DMS153 treated with DMSO at 0.1 percent for 48 hours (cell line): ENCODE measurements around the gene PPM1M.

Source experiments
- DNase-seq: peaks from one replicate; lab custom pipeline; 2025; ENCODE audit not compliant: unreplicated experiment; lab: John Stamatoyannopoulos, UW

The PPM1M gene

GRCh38 chr3:52230461-52230860 lies 15.1 kb upstream of the PPM1M start:
- DNase-seq: no peak

GRCh38 chr3:52230889-52231499 lies 14.6 kb upstream of the PPM1M start:
- no peak for DNase-seq

- no peak for DNase-seq
Measured at GRCh38 chr3:52231502-52232278, 13.9 kb upstream of the PPM1M start.

- no peak for DNase-seq
Measured at GRCh38 chr3:52232279-52233107, 13.1 kb upstream of the PPM1M start.

DNA sequence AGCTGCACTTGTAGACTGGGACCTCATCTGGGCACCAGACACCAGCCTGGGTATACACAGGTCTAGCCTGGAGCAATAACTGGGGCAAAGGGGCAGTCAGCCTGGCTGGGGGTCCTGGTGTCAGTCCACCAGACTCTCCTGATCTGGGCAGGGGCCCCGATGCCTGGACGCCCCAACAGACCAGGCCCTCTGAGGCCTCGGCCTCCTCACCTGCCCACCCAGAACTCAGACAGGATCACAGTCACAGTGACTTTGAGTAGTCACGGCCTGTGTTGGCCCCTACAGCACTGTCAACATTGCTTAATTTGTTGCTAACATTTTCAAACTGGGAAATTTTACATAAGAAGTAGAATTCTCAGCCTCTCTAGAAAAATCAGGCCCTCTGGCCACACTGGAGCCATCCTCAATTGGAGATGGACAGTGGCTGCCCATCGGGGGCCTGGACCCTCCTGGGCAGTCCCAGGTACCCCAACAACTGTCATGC lies 12.4 kb upstream of the PPM1M start:
- DNase-seq: no peak

DNA sequence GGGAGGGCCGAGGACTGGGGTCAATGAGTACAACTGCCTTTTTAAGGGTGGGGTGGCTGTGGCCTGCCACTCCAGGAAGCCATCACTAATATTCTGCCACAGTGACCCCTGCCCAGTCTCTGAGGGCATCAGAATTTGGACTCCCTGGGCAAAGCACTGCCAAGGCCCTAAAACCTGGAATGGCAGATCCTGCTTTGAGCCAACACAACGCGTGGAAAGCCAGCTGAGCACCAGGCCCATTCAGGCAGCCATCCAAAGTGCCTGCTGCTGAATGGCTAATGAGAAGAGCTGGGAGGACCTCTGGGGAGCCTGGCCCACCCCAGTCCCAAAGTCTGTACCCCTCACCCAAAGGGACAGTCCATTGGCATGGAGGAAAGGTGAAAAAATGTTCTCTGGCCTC lies 11.6 kb upstream of the PPM1M start:
- no peak for DNase-seq

GRCh38 chr3:52234516-52235447 lies 10.8 kb upstream of the PPM1M start:
- no peak for DNase-seq

DNA sequence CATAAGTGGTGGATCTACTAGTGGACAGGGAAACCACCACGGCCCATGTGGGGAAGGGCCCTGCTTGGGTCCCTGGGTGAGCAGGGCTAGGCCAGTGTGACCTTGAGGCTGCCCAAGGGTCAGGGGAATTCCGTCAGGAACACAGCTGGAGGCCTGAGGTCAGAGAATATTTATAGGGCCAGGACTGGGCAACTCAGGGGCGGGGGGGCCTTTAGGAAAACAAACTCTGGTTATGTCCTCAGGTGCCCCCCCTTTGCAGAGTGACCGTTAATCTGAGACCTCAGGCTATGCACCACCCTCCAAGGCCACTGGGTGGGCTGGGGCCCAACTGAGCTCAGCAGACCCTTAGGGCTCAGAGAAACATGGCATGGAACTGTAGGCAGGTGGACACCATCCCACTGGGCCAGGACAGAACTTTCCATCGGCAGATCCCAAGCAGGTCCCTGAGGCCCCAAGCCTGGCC lies 9.1 kb upstream of the PPM1M start:
- no peak for DNase-seq

- DNase-seq: no peak
Measured at GRCh38 chr3:52237006-52237656, 8.4 kb upstream of the PPM1M start.

- DNase-seq: no peak
Measured at GRCh38 chr3:52237657-52238172, 7.8 kb upstream of the PPM1M start.

GRCh38 chr3:52238193-52238760 lies 7.3 kb upstream of the PPM1M start:
- DNase-seq: no peak

GRCh38 chr3:52238761-52239701 lies 6.5 kb upstream of the PPM1M start, which contains the start of gene TWF2:
TWF2 (minus strand) TSS chr3:52239158; CDS start chr3:52239016, 142 bp downstream.
- DNase-seq: no peak

GRCh38 chr3:52240059-52240885 lies 5.3 kb upstream of the PPM1M start:
- no peak for DNase-seq

- no peak for DNase-seq
Measured at GRCh38 chr3:52240886-52241370, 4.6 kb upstream of the PPM1M start.

DNA sequence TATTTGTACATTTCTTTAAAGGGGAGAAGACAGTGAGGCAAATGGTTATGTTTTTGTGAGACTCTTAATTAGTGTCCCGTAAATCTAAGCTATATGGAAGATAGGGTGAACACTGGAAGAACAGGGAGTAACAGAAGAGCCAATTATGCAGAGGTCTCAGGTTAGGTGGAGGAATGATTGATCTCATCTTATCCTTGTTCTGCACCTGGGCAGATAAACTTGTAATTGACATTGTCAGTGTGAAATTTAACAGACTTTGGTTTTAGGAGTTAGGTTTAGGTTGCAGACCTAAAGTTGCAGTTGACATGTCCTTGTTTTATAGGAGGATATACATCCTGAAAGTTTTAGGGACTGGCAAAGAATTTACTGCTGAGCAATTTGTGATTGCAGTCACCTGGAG lies 3.5 kb upstream of the PPM1M start:
- DNase-seq: no peak

GRCh38 chr3:52243791-52244628 lies 1.5 kb upstream of the PPM1M start:
- no peak for DNase-seq
